Tibial nerve (tissue), 4 donors: ENCODE data around the gene CEMIP2.

Source experiments
- EP300 ChIP-seq, 2 donors: sonication (generic); formaldehyde crosslinking; IDR thresholded peaks; one replicate each; pipeline ENCODE4 v1.6.1; 2017; ENCODE audit warnings: antibody characterized with exemption in 2 of 2, mild to moderate bottlenecking in 1 of 2
- POLR2A ChIP-seq, 2 donors: fragments of 450-650 bp; IDR thresholded peaks; one replicate each; pipeline ENCODE4 v1.6.1; 2017; ENCODE audit warnings: antibody characterized with exemption in 2 of 2, mild to moderate bottlenecking in 2 of 2, moderate library complexity in 2 of 2
- TF ChIP-seq, protein P1 (sequence below), 5 experiments: fragments of 200-600 bp in 3 of 5; fragments of 450-650 bp in 2 of 5; sonication (generic) in 3 of 5; IDR thresholded peaks; one replicate each; pipeline ENCODE4 v1.5.1; 2016 to 2019; ENCODE audit warnings: antibody characterized with exemption in 5 of 5, mild to moderate bottlenecking in 3 of 5, moderate library complexity in 2 of 5

DNA sequence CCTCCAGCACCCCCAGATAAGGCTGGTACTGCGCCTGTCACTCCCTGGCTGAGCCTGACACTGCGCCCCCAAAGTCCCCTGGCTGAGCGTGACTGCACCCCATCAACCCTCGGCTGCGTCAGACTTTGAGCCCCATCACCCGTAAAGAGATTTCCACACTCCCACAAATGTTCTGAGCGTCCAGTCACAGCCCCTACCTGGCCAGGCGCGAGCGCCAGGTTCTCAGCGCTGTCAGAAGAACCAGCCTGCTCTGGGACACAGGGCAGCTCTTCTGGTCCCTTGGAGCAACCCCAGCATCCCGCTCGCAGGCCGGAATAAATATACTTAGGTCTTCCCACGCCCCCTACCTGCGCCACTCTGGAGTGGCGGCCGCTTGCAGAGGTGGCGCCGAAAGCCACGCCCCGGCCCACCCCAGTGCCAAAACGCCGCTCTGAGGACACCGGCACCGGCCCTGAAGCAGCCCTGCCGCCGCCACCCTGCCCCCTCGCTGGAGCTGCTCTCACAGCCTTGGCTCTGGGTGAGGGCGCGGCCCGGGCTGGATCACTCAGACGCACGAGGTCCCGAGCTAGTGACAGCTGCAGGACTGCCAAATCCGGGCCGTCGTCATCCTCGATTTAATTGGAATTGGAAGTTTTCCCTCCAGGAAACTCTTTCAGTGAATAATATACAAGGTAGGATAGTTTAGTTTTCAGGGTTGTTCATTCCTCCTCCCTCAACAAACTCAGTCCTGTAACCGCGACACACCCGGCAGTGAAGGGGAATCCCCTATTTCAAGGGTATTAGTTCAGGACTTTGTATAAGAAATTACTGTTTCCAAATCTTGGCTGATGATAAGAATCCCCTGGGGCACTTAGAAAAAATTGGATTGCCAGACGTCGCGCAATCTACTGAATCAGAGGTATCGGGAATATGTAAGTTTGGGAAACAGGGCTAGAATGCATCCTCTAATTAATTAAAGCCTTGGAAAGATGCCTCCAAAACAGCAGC lies 1.2 kb upstream of the CEMIP2 start:
- TF ChIP-seq POLR2A (IDR thresholded peaks at IDR 0.05) (no peak), EP300 (IDR thresholded peaks at IDR 0.05) (peak in 1 of 2 donors; percentile 13)
- TF ChIP-seq, protein P1, sequence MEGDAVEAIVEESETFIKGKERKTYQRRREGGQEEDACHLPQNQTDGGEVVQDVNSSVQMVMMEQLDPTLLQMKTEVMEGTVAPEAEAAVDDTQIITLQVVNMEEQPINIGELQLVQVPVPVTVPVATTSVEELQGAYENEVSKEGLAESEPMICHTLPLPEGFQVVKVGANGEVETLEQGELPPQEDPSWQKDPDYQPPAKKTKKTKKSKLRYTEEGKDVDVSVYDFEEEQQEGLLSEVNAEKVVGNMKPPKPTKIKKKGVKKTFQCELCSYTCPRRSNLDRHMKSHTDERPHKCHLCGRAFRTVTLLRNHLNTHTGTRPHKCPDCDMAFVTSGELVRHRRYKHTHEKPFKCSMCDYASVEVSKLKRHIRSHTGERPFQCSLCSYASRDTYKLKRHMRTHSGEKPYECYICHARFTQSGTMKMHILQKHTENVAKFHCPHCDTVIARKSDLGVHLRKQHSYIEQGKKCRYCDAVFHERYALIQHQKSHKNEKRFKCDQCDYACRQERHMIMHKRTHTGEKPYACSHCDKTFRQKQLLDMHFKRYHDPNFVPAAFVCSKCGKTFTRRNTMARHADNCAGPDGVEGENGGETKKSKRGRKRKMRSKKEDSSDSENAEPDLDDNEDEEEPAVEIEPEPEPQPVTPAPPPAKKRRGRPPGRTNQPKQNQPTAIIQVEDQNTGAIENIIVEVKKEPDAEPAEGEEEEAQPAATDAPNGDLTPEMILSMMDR (IDR thresholded peaks at IDR 0.05) = peak in 4 of 5 experiments; percentile 11 to 41 (median 24)
